ENCODE results near the gene CHD2.

The CHD2 gene

DNA sequence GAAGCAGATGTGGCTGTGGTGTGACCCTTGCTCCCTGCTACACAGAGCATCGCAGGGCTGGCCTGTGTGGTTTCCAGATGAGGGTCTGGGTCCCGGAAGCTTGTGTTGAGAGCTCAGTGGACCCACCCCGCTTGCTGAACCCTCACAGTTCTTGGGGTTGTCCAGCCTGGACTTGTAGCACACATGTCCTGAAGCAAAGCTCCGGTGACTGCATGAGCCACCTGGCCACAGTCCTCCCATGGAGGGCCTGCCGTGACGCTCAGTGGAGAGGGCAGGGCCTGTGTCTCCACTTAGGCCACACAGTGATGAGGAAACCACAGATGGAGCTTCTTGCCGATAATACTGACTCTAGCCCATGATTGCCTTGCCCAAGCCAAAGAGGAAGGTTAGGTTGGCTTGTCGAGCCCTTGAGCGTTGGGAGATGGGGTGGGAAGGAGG lies 126.3 kb downstream of the CHD2 start:
- TF ChIP-seq, protein P1, sequence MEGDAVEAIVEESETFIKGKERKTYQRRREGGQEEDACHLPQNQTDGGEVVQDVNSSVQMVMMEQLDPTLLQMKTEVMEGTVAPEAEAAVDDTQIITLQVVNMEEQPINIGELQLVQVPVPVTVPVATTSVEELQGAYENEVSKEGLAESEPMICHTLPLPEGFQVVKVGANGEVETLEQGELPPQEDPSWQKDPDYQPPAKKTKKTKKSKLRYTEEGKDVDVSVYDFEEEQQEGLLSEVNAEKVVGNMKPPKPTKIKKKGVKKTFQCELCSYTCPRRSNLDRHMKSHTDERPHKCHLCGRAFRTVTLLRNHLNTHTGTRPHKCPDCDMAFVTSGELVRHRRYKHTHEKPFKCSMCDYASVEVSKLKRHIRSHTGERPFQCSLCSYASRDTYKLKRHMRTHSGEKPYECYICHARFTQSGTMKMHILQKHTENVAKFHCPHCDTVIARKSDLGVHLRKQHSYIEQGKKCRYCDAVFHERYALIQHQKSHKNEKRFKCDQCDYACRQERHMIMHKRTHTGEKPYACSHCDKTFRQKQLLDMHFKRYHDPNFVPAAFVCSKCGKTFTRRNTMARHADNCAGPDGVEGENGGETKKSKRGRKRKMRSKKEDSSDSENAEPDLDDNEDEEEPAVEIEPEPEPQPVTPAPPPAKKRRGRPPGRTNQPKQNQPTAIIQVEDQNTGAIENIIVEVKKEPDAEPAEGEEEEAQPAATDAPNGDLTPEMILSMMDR (IDR thresholded peaks at IDR 0.05; ENCODE audit: low read depth, low read length): no peak
- no peak for DNase-seq
- H3K27me3 ChIP-seq: no peaks in the 10 kb centered on the region
- H3K36me3 ChIP-seq: peaks cover 59% of the 10 kb centered on the region
- H3K4me3 ChIP-seq (ENCODE audit: low read depth, low read length): no peak overlapping the region
- peaks cover 17% of the 10 kb centered on the region for H3K4me1 ChIP-seq
- H3K9me3 ChIP-seq: no peaks in the 10 kb centered on the region

DNA sequence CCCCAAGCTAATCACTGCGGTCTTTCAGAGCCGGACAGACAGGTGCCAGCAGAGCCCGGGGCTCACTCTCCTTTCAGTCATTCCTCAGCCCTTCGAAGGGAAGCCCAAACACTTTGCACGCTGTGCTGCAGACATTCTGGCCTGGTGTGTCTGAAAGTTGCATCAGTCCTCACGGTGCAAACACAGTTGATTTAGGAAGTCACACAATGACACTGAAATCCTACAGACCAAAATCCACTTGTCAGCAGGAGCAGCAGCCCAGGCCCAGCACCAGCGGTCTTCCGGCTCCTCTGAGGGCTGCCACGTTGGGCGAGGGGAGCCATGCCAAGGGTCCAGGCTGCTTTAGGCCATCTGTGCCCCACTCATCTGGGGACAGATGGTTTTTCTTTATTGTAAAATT lies 127.3 kb downstream of the CHD2 start:
- H3K36me3 ChIP-seq: peaks cover 49% of the 10 kb centered on the region
- H3K4me3 ChIP-seq (ENCODE audit: low read depth, low read length): no peak overlapping the region
- no peaks in the 10 kb centered on the region for H3K27me3 ChIP-seq
- TF ChIP-seq, protein P1 (IDR thresholded peaks at IDR 0.05; ENCODE audit: low read depth, low read length): no peak
- H3K4me1 ChIP-seq: peaks cover 17% of the 10 kb centered on the region
- DNase-seq: no peak
- no peaks in the 10 kb centered on the region for H3K9me3 ChIP-seq

DNA sequence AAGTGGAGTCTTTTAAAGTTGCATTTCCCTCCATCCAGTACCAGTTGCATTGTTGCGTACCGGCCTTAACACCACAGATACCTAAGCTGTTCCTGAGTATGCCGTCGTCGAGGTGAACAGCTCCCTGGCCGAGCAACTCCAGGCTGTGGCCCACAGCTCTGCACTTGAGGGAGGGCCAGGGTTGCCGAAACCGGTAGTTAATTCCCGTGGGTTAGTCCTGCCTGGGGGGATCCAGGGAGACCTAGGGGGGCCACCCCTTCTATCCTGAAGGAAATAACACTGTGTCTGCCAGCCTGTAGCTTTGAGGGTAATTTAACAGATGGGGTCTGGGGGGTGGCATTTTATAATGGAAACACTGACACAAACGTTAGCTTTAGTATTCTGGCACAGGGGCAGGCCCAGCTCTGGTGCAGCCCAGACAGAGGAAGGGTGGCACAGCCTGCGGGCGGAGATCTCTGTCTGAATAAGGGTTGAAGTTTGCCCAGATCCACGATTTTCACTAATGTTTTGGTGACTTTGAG lies 128.0 kb downstream of the CHD2 start:
- Histone ChIP-seq H3K4me1 (peaks cover 17% of the 10 kb centered on the region), H3K4me3 (ENCODE audit: low read depth, low read length) (no peak overlapping the region), H3K36me3 (peaks cover 41% of the 10 kb centered on the region), H3K9me3 (no peaks in the 10 kb centered on the region), H3K27me3 (no peaks in the 10 kb centered on the region)
- no peak for DNase-seq
- TF ChIP-seq, protein P1 (IDR thresholded peaks at IDR 0.05; ENCODE audit: low read depth, low read length): no peak

DNA sequence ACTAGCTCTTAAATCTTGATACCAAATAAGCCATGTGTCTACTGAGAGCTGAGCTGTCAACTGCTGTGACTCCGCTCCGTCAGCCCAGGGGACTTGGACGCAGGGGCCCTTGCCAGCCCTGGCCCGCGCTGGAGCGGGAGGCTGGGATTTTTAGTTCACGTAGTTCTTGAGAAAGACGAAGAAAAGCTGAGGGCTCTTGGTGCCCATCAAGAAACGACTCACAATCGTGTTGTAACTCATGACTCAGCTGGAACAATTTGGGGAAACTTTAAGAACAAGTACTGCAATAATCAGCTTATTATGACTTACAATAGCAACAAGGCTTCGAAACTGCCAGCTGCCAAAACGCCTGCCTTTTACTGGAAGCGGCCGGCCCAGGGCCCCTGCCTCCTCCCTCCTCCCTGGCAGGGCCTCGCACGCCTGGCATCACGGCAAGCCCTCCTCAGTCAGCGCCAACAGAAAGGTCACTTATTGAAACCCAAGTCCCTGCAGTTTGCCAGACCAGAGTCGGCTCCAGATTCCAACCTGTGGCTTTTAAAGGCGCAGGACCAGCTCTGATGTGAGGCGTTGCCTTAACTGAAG lies 128.6 kb downstream of the CHD2 start:
- TF ChIP-seq, protein P1 (IDR thresholded peaks at IDR 0.05; ENCODE audit: low read depth, low read length): no peak
- Histone ChIP-seq H3K9me3 (no peaks in the 10 kb centered on the region), H3K4me3 (ENCODE audit: low read depth, low read length) (no peak overlapping the region), H3K4me1 (peaks cover 17% of the 10 kb centered on the region), H3K36me3 (peaks cover 36% of the 10 kb centered on the region), H3K27me3 (no peaks in the 10 kb centered on the region)
- peak; percentile 48 for DNase-seq

DNA sequence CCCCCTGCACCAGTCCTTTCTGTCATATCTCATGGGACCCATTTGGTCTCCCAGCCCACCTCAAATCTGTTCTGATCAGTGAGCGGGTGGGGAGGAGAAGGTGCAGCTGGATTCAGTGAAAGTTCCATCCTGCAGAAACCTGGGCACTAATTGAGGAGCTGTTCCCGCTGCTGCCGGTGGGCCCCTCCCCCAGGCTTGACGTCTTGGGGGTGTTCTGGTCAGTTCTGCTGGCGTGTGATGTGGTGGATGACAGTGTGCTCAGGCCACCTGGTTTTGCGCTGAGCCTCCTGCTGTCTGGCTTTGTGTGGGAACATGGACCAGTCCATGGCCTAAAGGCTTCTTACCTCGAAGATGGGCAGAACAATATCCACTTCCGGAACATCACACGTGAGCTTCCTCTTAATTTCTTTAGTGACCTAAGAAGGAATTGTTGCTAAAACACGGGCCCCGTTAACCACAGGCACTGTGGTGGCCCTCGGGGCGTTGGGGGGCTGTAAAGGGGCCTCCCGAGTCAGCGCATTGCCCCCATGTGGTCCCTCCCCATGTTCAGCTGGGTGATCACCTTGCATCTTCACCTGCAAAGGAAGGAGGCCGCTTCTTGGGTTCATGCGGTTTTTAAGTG lies 129.2 kb downstream of the CHD2 start:
- Histone ChIP-seq H3K36me3 (peaks cover 30% of the 10 kb centered on the region), H3K4me1 (peaks cover 17% of the 10 kb centered on the region), H3K9me3 (no peaks in the 10 kb centered on the region), H3K27me3 (no peaks in the 10 kb centered on the region), H3K4me3 (ENCODE audit: low read depth, low read length) (no peak overlapping the region)
- TF ChIP-seq, protein P1 (IDR thresholded peaks at IDR 0.05; ENCODE audit: low read depth, low read length): no peak
- peak; percentile 55 for DNase-seq

DNA sequence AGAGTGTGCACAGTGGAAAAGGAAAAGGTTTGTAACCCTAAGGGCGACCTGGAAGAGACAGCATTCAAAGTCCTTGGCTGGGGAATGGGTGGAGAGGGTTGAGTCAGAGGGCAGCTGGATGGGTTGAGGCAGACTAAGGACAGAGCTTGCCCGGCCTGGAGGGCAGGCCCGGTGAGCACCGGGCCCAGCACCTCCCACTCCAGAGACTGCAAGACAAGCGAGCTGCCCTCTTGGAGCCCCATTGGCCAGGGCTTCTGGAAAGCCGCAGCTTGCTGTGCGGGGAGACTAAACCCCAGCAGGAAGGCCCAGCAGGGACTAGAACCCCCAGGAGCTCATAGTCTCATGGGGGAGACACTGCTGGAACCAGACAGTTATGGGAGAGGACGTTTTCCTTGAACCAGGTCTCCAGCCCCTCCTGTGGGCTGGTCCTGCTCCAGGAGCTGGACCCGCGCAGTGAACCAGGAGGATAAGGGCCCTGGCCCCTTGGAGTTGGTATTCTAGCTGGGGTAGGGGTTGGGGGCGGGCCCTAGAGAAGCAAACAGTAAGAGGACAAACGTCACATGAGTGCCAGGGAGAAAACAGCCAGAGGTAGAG lies 129.8 kb downstream of the CHD2 start:
- DNase-seq: no peak
- Histone ChIP-seq H3K9me3 (no peaks in the 10 kb centered on the region), H3K4me3 (ENCODE audit: low read depth, low read length) (no peak overlapping the region), H3K27me3 (no peaks in the 10 kb centered on the region), H3K36me3 (peaks cover 24% of the 10 kb centered on the region), H3K4me1 (peaks cover 17% of the 10 kb centered on the region)
- TF ChIP-seq, protein P1 (IDR thresholded peaks at IDR 0.05; ENCODE audit: low read depth, low read length): no peak

All from BE2C (cell line).